Ishikawa (cell line): ENCODE results near the gene EEF1AKMT3.

Experiments used
- EGR1 ChIP-seq: IDR thresholded peaks from 2 replicates; pipeline ENCODE4 v1.6.1; 2012
- EP300 ChIP-seq: IDR thresholded peaks from 2 replicates; pipeline ENCODE4 v1.6.1; 2012; ENCODE audit warnings: borderline replicate concordance
- FOXM1 ChIP-seq: IDR thresholded peaks from 2 replicates; pipeline ENCODE4 v1.6.1; 2012; ENCODE audit warnings: low read depth, borderline replicate concordance
- MAX ChIP-seq: IDR thresholded peaks from 2 replicates; pipeline ENCODE4 v1.6.1; 2012
- NFIC ChIP-seq: IDR thresholded peaks from 2 replicates; pipeline ENCODE4 v1.6.1; 2012
- RAD21 ChIP-seq: IDR thresholded peaks from 2 replicates; pipeline ENCODE4 v1.6.1; 2012; ENCODE audit warnings: low read depth
- REST ChIP-seq: IDR thresholded peaks from 2 replicates; pipeline ENCODE4 v1.6.1; 2012; ENCODE audit warnings: low read depth, mild to moderate bottlenecking
- TAF1 ChIP-seq: IDR thresholded peaks from 2 replicates; pipeline ENCODE4 v1.6.1; 2012; ENCODE audit warnings: low read depth, mild to moderate bottlenecking
- TCF12 ChIP-seq: IDR thresholded peaks from 2 replicates; pipeline ENCODE4 v1.6.1; 2012; ENCODE audit warnings: low read depth
- USF1 ChIP-seq: IDR thresholded peaks from 2 replicates; pipeline ENCODE4 v1.6.1; 2012
- YY1 ChIP-seq: IDR thresholded peaks from 2 replicates; pipeline ENCODE4 v1.6.1; 2012; ENCODE audit warnings: low read depth
- ZBTB7A ChIP-seq: IDR thresholded peaks from 2 replicates; pipeline ENCODE4 v1.6.1; 2012; ENCODE audit warnings: low read depth

GRCh38 chr12:57767305-57767698, 5.1 kb upstream of the EEF1AKMT3 start:
- TF ChIP-seq ZBTB7A (no peak), FOXM1 (no peak), EP300 (no peak), REST (no peak), YY1 (no peak), TCF12 (no peak), MAX (no peak), EGR1 (no peak), TAF1 (no peak), USF1 (no peak), RAD21 (no peak), NFIC (no peak)
